Upper lobe of right lung (tissue), 1 donor: Measurements from ENCODE around the gene FN1. TPM values are rescaled to one million over a fixed set of nuclear protein-coding genes. Genes with fewer than 3 reads are reported as not detected.

Experiments
- ATAC-seq: fragments of 200-7000 bp; cut with Tn5 transposase; one replicate; pipeline ENCODE4 v1.9.1; 2020; ENCODE audit warnings: mild to moderate bottlenecking, moderate library complexity
- DNase-seq: peaks from one replicate; pipeline ENCODE4 v3.0.0-alpha.2; 2020
- H3K27ac ChIP-seq: fragments of 200-600 bp; one replicate; pipeline ENCODE4 v1.8.0; 2022
- H3K27me3 ChIP-seq: fragments of 200-600 bp; one replicate; pipeline ENCODE4 v1.8.0; 2022; ENCODE audit warnings: mild to moderate bottlenecking
- H3K36me3 ChIP-seq: fragments of 200-600 bp; one replicate; pipeline ENCODE4 v1.8.0; 2022
- H3K4me1 ChIP-seq: fragments of 200-600 bp; one replicate; pipeline ENCODE4 v1.8.0; 2022
- H3K4me3 ChIP-seq: fragments of 200-600 bp; one replicate; pipeline ENCODE4 v1.8.0; 2022; ENCODE audit warnings: mild to moderate bottlenecking
- H3K9me3 ChIP-seq: fragments of 200-600 bp; one replicate; pipeline ENCODE4 v1.8.0; 2022
- intact Hi-C: fragments of 100-400 bp; cut with DNase I; formaldehyde crosslinking; loops from one replicate; pipeline ENCODE4 v1.11.0; 2022
- total RNA-seq: library from RNA; stranded (reverse); fragmentation: NEBNext Ultra II Directional; extraction: Animal tissue kit (Norgen Biotek cat#: 25700); gene quantifications from one replicate; pipeline ENCODE4 v1.2.1, GENCODE V29; 2021
- TF ChIP-seq, protein P1 (sequence below): fragments of 200-600 bp; IDR thresholded peaks from one replicate; pipeline ENCODE4 v1.8.0; 2022; ENCODE audit warnings: antibody characterized with exemption
- donor health status: DM: no; HTN: yes; CAD: no; lungs with severe emphysema.

The FN1 gene
- total RNA-seq, 1 donor from 2014 or later = 955 TPM

DNA sequence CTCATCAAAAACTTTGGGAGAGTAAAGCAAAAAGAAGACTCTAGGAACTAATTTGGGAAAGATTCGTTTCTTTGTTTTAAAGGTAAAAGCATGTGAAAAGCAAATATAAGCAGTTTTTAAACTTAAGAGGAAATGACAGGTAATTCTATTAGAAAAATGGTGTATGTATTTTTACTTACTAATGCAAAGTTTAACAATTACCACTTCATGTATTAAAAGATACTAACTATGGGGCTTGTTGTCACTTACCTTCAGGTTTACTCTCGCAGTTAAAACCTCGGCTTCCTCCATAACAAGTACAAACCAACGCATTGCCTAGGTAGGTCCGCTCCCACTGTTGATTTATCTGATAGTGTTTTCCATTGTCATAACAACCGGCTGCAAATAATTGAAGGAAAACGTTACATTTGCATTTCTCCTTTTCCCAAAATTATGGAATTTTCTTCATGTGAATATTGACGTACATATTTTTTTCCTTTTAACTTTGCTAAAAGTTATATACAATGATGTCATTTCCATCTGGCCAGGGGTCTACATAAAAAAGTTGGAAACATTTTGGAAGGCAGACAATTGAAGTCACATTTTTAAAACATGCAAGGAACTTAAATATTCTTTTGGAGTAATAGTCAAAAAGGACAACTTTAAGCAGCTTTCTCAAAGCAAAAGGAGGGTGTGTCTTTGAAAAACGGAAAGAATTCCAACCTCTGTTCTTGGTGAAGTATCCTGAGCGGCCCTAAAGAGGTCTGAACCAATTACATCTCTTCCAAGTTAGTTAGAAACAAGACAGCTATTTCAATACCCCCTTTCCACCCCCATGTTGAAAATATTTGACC is 1.2 kb downstream of the FN1 start:
- peaks cover 5% of the 10 kb centered on the region for H3K4me1 ChIP-seq
- DNase-seq = no peak
- H3K27me3 ChIP-seq = no peaks in the 10 kb centered on the region
- H3K36me3 ChIP-seq = no peaks in the 10 kb centered on the region
- H3K9me3 ChIP-seq = no peaks in the 10 kb centered on the region
- ATAC-seq = no peak
- peak overlapping the region; percentile 68 for H3K27ac ChIP-seq
- TF ChIP-seq, protein P1, sequence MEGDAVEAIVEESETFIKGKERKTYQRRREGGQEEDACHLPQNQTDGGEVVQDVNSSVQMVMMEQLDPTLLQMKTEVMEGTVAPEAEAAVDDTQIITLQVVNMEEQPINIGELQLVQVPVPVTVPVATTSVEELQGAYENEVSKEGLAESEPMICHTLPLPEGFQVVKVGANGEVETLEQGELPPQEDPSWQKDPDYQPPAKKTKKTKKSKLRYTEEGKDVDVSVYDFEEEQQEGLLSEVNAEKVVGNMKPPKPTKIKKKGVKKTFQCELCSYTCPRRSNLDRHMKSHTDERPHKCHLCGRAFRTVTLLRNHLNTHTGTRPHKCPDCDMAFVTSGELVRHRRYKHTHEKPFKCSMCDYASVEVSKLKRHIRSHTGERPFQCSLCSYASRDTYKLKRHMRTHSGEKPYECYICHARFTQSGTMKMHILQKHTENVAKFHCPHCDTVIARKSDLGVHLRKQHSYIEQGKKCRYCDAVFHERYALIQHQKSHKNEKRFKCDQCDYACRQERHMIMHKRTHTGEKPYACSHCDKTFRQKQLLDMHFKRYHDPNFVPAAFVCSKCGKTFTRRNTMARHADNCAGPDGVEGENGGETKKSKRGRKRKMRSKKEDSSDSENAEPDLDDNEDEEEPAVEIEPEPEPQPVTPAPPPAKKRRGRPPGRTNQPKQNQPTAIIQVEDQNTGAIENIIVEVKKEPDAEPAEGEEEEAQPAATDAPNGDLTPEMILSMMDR = no peak
- peak overlapping the region; percentile 67 for H3K4me3 ChIP-seq
- intact Hi-C loops = no loop called here

DNA sequence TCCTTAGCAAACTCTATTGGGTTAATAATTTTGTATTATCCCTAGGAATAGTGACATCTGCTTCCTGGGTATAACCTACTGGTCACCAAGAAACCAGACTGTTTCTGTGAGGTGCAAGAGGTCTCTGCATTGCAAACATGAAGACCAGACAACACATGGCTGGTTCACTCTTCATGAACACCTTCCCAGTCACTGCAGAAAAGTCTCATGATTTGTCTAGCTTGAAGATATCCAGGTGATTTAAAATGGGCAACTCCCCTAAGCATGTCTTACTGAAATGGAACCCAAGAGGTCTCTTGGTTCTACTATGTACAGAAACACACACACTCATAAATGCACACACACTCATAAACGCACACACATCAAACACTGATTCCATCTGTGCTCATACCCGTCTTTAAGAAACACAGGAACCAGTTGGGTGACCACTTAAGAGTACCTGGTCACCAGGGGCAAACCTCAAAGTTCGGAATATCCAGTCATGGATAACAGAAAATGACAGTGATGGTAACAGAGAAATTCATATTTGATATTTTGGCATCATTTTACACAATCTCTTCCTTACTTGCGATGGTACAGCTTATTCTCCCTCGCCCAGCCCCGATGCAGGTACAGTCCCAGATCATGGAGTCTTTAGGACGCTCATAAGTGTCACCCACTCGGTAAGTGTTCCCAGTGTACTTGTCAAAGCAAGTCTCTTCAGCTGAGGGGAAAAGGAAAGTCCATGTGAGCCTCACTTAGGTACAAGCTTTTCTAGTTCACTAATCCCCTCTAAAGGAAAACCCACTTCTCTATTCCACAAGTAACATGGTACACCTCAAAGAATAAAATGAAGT is 2.9 kb downstream of the FN1 start:
- ATAC-seq (no peak), DNase-seq (no peak)
- peaks cover 12% of the 10 kb centered on the region for H3K36me3 ChIP-seq
- H3K27ac ChIP-seq = peak overlapping the region; percentile 68
- TF ChIP-seq, protein P1 = no peak
- peak overlapping the region; percentile 67 for H3K4me3 ChIP-seq
- intact Hi-C loops = no loop called here
- no peaks in the 10 kb centered on the region for H3K27me3 ChIP-seq
- H3K4me1 ChIP-seq = peaks cover 5% of the 10 kb centered on the region
- H3K9me3 ChIP-seq = no peaks in the 10 kb centered on the region

DNA sequence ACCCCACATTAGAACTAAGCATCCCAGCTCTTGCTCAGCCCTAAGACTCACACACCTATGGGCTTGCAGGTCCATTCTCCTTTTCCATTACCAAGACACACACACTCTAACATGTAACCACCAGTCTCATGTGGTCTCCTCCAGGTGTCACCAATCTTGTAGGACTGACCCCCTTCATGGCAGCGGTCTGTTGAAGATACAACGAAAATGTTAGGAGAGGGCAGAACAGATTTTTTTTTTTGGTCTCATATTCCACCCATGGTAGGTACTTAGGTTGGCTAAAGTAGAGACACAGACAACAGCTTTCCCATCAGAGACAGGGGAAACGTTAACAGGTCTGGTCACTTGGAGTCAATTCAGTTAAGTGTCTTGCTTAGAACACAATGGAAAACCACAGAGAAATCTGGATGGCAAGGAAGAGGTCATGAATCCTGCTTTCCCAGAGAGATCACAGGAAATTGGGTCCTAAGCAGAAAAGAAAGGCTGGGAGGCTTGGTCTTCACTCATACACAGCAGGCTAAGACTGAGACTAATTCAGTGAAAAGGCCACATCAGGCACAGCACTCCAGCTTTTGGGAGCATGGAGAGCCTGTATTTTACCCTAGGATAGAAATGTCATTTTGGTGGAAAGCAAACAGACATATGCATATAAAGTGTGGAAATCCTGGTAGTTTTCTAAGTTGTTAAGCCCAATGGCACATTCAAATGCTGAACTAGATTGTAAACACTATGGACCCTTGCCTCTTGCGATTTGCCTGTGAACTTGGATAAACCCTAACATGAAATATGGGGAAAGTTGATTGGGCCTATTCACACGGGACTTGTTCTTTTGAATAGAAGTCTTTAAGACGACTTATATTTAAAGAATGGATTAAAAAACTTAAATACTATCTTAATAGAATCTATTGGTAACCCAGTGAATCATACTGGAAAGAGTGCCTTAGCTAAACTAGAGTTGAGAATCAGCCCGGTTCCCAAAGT is 3.8 kb downstream of the FN1 start:
- TF ChIP-seq, protein P1 = no peak
- Histone ChIP-seq H3K36me3 (peaks cover 20% of the 10 kb centered on the region), H3K9me3 (no peaks in the 10 kb centered on the region), H3K4me3 (no peak overlapping the region), H3K27me3 (no peaks in the 10 kb centered on the region), H3K27ac (no peak overlapping the region), H3K4me1 (peaks cover 5% of the 10 kb centered on the region)
- intact Hi-C loops = no loop called here
- DNase-seq (no peak), ATAC-seq (no peak)

DNA sequence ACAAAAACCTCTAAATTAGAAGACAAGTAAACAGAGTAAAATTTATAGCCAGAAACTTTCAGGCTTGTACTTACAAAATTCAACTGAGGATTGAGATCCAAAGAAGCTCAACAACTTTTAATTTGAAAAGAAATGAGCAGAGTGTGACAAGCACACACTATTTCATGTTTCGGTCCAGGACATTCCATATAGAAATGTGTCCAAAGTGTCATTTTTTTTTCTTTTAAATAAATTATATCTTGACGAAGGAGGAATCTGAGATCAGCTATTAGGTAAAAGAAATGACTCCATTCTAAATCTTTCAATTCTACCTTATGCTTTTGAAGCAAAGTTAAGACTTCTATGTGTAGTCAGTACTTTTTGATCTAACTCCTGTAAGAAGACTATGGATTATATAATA is 4.6 kb downstream of the FN1 start:
- ATAC-seq = no peak
- Histone ChIP-seq H3K4me1 (peaks cover 5% of the 10 kb centered on the region), H3K9me3 (no peaks in the 10 kb centered on the region), H3K36me3 (peaks cover 22% of the 10 kb centered on the region), H3K27ac (peak overlapping the region; percentile 1), H3K27me3 (no peaks in the 10 kb centered on the region), H3K4me3 (no peak overlapping the region)
- intact Hi-C loops = no loop called here
- TF ChIP-seq, protein P1 = no peak
- DNase-seq = no peak

DNA sequence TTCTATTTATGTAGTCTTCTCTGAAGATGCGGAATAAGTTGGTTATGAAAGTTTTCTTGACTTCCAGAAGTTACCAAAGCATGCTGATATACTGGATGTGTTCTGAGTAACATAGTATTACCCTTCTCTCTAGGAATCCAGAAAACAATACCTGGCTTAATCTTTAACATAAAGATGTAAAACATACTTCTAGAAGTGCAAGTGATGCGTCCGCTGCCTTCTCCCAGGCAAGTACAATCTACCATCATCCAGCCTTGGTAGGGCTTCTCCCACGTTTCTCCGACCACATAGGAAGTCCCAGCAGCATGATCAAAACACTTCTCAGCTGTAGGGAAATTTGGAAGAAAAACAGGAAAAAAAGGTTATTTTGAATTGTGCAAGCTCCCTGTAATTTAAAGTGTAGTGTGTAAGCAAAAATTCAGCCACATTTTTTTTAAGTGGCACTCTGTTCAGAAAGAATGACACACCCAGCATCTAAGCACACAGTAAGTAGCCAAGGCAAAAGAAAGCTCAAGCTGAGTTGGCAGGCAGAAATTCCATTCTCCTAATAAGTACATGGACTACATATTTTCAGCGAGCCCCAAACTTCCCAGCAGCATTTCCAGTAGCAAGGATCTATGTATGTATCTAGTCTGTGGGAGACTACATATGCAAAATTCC is 5.2 kb downstream of the FN1 start:
- H3K27me3 ChIP-seq = no peaks in the 10 kb centered on the region
- ATAC-seq (peak; percentile 54), DNase-seq (no peak)
- H3K36me3 ChIP-seq = peaks cover 22% of the 10 kb centered on the region
- H3K27ac ChIP-seq = peak overlapping the region; percentile 1
- intact Hi-C loops = no loop called here
- TF ChIP-seq, protein P1 = no peak
- no peak overlapping the region for H3K4me3 ChIP-seq
- H3K9me3 ChIP-seq = no peaks in the 10 kb centered on the region
- peaks cover 5% of the 10 kb centered on the region for H3K4me1 ChIP-seq
